GM12873 (cell line): ENCODE data around the gene TRIM2.

ENCODE experiments used
- TF ChIP-seq, protein P1 (sequence below): IDR thresholded peaks from 2 replicates; pipeline ENCODE4 v1.5.1; 2012; ENCODE audit warnings: low read depth, mild to moderate bottlenecking, moderate library complexity, low read length, control low read depth; ENCODE audit not compliant: insufficient read depth; ENCODE audit errors: missing control alignments

The TRIM2 gene

GRCh38 chr4:153271820-153272219 is 67.6 kb downstream of the TRIM2 start:
- TF ChIP-seq, protein P1, sequence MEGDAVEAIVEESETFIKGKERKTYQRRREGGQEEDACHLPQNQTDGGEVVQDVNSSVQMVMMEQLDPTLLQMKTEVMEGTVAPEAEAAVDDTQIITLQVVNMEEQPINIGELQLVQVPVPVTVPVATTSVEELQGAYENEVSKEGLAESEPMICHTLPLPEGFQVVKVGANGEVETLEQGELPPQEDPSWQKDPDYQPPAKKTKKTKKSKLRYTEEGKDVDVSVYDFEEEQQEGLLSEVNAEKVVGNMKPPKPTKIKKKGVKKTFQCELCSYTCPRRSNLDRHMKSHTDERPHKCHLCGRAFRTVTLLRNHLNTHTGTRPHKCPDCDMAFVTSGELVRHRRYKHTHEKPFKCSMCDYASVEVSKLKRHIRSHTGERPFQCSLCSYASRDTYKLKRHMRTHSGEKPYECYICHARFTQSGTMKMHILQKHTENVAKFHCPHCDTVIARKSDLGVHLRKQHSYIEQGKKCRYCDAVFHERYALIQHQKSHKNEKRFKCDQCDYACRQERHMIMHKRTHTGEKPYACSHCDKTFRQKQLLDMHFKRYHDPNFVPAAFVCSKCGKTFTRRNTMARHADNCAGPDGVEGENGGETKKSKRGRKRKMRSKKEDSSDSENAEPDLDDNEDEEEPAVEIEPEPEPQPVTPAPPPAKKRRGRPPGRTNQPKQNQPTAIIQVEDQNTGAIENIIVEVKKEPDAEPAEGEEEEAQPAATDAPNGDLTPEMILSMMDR = no peak

DNA sequence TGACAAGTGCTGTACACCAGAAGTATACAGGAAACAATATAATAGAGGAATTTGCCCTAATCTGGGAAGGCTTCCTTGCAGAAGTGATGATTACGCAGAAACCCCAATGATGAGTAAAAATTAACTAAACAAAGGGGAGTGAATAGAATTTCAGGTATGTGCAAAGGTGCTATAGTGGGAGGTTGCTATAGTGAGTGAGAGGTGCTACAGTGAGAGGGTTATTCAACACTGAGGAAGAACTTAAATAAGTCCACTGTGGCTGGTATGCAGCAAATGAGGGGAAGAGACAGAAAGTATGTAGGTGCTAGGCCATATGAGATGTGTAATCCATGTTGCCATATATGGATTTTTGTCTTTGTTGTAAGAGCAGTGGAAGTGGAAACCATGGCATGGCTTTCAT is 69.5 kb downstream of the TRIM2 start:
- TF ChIP-seq, protein P1 = no peak

DNA sequence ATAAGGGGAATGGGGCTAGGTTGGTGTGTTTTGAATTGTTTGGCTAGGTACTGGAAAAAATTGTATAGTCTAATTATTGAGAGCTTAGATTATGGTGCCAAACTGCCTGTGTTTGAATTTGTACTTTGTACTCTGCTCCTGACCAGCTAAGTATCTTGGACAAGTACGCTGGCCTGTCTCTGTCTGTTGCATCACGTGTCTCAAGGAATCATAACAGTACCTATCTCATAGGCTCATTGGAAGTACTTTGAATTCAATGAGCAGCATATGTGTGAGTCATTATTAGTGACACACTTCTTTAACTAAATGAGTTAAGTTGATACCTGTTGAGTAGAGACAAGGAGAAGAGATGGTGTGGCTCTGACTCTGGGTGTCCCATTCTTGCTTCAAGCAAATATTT is 70.7 kb downstream of the TRIM2 start:
- TF ChIP-seq, protein P1 = no peak

DNA sequence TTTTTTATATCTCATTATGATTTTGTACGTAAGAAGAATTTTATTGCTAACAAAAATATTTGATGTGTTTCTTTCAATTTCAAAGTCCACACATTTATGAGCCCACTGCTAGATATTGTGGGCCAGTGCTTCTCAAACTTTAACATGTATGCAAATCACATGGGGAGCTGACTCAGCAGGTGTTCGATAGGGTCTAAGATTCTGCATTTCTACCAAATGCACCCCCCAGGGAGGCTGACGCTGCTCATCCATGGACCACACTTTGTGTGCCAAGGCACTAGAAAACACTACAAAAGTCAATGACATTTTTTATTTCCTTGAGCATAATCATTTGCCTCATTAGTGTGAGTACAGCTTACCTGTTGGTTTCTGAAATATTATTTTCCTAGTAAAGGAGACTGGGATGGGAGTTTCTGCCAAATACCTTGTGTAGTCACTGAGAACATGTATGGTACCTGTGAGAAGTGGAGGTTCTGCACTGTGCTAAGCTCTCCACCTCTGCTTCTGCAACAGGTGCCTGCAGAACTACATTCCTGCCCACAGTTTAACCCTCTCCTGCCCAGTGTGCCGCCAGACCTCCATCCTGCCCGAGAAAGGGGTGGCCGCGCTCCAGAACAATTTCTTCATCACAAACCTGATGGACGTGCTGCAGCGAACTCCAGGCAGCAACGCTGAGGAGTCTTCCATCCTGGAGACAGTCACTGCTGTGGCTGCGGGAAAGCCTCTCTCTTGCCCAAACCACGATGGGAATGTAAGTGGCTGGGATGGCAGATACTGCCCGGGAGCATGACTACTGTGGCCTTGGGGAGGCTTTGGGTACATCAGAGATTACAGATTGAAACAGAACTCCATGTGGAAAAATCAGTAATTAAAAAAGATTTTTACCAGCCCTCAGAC is 71.4 kb downstream of the TRIM2 start:
- TF ChIP-seq, protein P1 = no peak

- TF ChIP-seq, protein P1 = no peak
Observed at GRCh38 chr4:153276971-153277370, 72.7 kb downstream of the TRIM2 start.

- TF ChIP-seq, protein P1 = no peak
Observed at GRCh38 chr4:153281476-153281875, 77.2 kb downstream of the TRIM2 start.

DNA sequence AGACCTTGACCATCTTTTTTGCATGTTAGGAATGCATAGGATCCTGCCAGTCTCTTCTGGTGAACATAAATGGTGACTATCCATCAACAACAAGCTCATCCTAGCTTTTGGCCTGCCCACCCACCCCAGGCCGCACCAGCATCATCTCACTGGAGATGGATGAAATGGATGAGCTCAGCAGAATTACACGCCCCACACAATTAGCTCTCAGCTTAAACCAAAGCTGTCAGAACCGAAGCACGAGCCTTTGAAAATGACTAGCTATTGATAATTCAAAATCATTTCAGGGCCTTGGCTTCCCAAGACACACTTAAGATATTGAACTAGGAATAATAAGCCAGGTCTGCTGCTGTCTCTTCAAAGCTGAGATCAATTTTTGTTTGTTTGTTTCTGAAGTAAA is 77.8 kb downstream of the TRIM2 start:
- TF ChIP-seq, protein P1 = no peak
